ENCODE results near the gene SEZ6L2.

Gene SEZ6L2

GRCh38 chr16:29863669-29863984 lies 35.7 kb downstream of the SEZ6L2 start:
- no peak overlapping the region for H3K4me3 ChIP-seq (ENCODE audit: low read depth, low read length)
- no peak for TF ChIP-seq CTCF (IDR thresholded peaks at IDR 0.05; ENCODE audit: borderline replicate concordance, insufficient read depth, low read depth, low read length)

GRCh38 chr16:29862884-29863668 lies 36.3 kb downstream of the SEZ6L2 start, which contains the start of gene CDIPT:
TSS of gene CDIPT (minus strand) at chr16:29863226. CDS start at chr16:29862857, 369 bp downstream.
- H3K4me3 ChIP-seq (ENCODE audit: low read depth, low read length): peak within 1 kb of the TSS; percentile 77
- TF ChIP-seq CTCF (IDR thresholded peaks at IDR 0.05; ENCODE audit: borderline replicate concordance, insufficient read depth, low read depth, low read length): peak; percentile 90

DNA sequence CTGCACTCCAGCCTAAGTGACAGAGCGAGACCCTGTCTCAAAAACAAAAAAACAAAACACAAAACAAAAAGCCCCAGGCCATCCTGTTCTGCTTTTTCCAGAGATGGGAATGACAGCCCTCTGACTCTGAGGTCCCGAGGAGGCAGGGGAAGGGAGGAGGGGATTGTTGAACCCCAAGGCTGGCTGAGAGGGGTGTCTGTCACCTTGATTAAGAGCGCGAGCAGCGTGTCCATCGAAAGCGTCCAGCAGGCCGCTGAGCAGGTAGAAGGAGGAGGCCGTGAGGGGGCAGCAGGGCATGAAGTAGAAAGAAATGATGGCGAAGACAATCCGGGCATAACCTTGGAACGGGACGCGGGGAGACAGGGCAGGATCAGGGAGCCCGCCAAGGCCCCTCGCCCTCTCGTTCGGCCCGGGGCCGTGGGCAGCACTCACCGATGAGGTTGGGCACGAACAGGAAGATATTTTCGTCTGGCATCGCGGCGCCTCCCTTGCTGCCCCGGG lies 36.9 kb downstream of the SEZ6L2 start:
- TF ChIP-seq CTCF (IDR thresholded peaks at IDR 0.05; ENCODE audit: borderline replicate concordance, insufficient read depth, low read depth, low read length): no peak
- H3K4me3 ChIP-seq (ENCODE audit: low read depth, low read length): peak overlapping the region; percentile 77

DNA sequence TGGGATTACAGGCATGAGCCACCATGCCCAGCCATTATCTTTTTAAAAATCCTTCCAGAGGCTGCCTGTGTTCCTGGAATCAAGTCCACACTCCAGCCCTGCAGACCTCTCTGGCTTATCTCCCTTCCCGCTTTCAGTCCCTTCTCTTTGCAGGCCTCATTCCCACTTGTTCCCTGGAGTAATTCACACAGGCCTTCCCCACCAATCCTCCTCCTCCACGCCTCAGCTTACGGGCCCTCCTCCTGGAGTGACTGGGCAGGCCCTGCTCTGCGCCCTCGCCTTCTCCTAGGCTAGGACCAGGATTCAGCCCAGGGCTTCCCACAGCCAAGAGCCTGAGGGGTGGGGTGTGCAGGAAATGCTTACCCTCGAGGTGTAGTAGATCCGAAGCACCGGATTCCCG lies 39.1 kb downstream of the SEZ6L2 start:
- H3K4me3 ChIP-seq (ENCODE audit: low read depth, low read length): no peak overlapping the region
- no peak for TF ChIP-seq CTCF (IDR thresholded peaks at IDR 0.05; ENCODE audit: borderline replicate concordance, insufficient read depth, low read depth, low read length)

DNA sequence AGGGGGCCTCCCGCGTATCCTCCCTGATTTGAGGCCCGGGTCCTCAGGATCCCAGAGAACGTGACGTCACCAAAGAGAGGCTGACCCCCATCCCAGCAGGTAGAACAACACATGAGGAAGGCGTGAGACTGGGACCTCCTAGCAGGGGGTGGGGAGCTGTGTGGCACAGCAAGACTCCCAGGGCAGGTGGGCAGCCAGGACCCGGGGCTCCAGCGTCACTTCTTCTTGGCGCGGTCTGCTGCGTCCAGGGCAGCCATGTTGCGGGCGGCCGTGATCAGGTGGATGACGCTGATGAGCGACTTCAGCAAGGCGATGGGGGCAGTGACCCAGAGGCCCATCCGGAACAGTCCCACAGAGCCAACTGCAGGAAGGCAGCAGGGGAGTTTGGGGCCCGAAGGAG lies 40.4 kb downstream of the SEZ6L2 start:
- no peak for TF ChIP-seq CTCF (IDR thresholded peaks at IDR 0.05; ENCODE audit: borderline replicate concordance, insufficient read depth, low read depth, low read length)
- no peak overlapping the region for H3K4me3 ChIP-seq (ENCODE audit: low read depth, low read length)

DNA sequence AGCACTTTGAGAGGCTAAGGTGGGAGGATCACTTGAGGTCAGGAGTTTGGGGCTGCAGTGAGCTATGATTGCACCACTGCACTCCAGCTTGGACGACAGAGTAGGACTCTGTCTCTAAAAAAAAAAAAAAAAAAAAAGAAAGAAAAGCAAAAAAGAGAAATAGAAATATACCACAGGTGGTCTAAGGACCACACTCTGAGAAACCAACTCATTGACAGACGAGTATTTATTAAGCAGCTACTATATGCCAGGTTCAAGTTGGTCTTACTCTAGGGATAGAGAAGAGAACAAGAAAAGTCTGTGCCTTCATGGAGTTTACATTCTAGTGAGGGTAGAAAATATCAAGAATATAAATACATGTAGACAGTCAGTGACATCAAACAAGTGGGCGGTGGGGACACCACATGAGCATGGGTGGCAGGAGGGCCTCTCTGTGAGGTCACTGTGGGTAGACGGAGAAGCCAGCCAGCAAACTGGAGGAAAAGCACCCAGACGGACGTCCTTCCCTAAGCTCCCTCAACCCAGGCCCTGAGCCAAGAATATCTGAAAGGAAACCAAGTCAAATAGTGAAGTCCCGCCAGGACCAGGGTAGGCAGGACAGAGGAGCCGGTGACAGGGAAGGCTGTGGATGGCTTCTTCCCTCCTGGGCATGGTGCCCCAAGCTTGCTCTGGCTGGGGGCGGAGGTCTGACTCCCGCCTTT lies 41.1 kb downstream of the SEZ6L2 start:
- TF ChIP-seq CTCF (IDR thresholded peaks at IDR 0.05; ENCODE audit: borderline replicate concordance, insufficient read depth, low read depth, low read length): no peak
- H3K4me3 ChIP-seq (ENCODE audit: low read depth, low read length): no peak overlapping the region

All from GM12875 (cell line).